PFSK-1 (cell line): ENCODE results near the gene OR52B6.

ENCODE experiments used
- FOXP2 ChIP-seq: optimal IDR thresholded peaks from 2 replicates; pipeline ENCODE3; 2011; ENCODE audit warnings: borderline replicate concordance, control low read depth, inconsistent platforms; ENCODE audit not compliant: insufficient read depth; ENCODE audit errors: extremely low read length, extremely low read depth
- POLR2AphosphoS5 ChIP-seq: IDR thresholded peaks from 2 replicates; pipeline ENCODE4 v1.6.1; 2012; ENCODE audit warnings: low read depth, mild to moderate bottlenecking, control low read depth, low read length, moderate library complexity
- REST ChIP-seq, 2 experiments: IDR thresholded peaks; 2 replicates each; pipeline versions ENCODE4 v1.6.1 to v1.8.0; 2011 to 2012; ENCODE audit warnings: low read depth in 2 of 2, low read length in 2 of 2, control low read depth in 1 of 2, inconsistent platforms in 1 of 2, mild to moderate bottlenecking in 1 of 2, moderate library complexity in 1 of 2; ENCODE audit not compliant: insufficient read depth in 1 of 2
- SIN3A ChIP-seq: IDR thresholded peaks from 2 replicates; pipeline ENCODE4 v1.6.1; 2012; ENCODE audit warnings: mild to moderate bottlenecking, low read length, moderate library complexity, borderline replicate concordance; ENCODE audit not compliant: insufficient read depth
- TAF1 ChIP-seq: IDR thresholded peaks from 2 replicates; pipeline ENCODE4 v1.6.1; 2012; ENCODE audit warnings: low read length, control low read depth, borderline replicate concordance; ENCODE audit not compliant: insufficient read depth

Gene OR52B6

DNA sequence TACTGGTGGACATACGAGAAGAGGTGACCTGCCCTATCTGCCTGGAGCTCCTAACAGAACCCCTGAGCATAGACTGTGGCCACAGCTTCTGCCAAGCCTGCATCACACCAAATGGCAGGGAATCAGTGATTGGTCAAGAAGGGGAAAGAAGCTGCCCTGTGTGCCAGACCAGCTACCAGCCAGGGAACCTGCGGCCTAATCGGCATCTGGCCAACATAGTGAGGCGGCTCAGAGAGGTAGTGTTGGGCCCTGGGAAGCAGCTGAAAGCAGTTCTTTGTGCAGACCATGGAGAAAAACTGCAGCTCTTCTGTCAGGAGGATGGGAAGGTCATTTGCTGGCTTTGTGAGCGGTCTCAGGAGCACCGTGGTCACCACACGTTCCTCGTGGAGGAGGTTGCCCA is 22.6 kb downstream of the OR52B6 start:
- no peak for TF ChIP-seq FOXP2
- TF ChIP-seq REST (IDR thresholded peaks at IDR 0.05; ENCODE audit: insufficient read depth in 1 of 2, low read depth in 2 of 2, low read length in 2 of 2) = no peak
- TF ChIP-seq SIN3A = no peak
- TF ChIP-seq TAF1 = no peak
- TF ChIP-seq POLR2AphosphoS5 = no peak

GRCh38 chr11:5604896-5605295 is 24.2 kb downstream of the OR52B6 start:
- TF ChIP-seq POLR2AphosphoS5 (no peak), FOXP2 (no peak), SIN3A (no peak), TAF1 (no peak), REST (IDR thresholded peaks at IDR 0.05; ENCODE audit: insufficient read depth in 1 of 2, low read depth in 2 of 2, low read length in 2 of 2) (no peak)

DNA sequence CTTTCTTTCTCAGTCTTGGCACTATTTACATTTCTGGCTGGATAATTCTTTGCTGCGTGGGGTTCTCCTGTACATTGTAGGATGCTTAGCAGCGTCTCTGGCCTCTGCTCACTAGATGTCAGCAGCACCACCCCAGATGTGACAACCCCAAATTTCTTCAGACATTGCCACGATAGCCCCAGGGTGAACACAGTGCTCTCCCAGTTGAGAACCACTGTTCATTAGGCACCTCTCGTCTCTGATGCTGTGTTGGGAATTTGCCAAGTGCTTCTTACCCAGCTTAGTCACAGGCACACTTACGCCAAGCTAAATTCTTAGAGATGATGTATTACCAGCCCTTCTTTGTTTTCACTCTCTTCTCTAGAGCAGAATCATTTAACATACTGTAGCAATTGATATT is 25.2 kb downstream of the OR52B6 start:
- TF ChIP-seq SIN3A (no peak), TAF1 (no peak), FOXP2 (no peak), POLR2AphosphoS5 (no peak), REST (IDR thresholded peaks at IDR 0.05; ENCODE audit: insufficient read depth in 1 of 2, low read depth in 2 of 2, low read length in 2 of 2) (no peak)

DNA sequence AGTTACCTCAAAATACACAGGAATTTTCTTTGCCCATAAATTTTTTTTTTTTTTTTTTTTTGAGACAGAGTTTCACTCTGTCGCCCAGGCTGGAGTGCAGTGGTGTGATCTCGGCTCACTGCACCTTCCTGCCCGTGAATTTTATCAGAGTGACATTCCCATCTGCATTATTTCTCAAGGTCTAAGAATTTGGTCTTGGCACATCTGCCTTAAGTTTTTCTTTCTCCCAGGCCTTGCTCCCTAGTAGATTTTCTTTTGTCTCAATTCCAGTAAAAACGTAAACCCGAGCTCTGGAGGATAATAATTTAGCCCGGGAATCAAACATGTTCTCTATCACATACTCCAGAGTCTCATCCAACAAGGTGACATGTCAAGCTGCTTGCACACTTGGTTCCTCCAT is 28.1 kb downstream of the OR52B6 start:
- TF ChIP-seq FOXP2 (no peak), TAF1 (no peak), POLR2AphosphoS5 (no peak), SIN3A (no peak), REST (IDR thresholded peaks at IDR 0.05; ENCODE audit: insufficient read depth in 1 of 2, low read depth in 2 of 2, low read length in 2 of 2) (no peak)

DNA sequence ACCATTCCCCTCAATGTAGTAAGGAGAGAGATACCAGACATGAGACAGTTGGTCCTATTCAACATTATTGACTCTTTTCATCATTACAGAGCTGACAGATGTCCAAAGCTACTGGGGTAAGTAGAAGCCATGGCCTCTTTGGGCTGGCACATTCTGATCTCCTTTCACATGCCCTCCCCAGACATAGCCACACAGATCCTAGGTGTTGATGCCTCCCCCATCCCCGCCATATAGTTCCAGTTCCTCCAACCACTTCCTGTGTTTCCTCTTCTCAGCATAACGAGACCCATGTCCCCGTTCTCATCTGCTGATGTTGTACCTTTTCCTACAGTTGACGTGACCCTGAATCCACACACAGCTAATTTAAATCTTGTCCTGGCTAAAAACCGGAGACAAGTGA is 29.8 kb downstream of the OR52B6 start:
- TF ChIP-seq TAF1 (no peak), POLR2AphosphoS5 (no peak), FOXP2 (no peak), REST (IDR thresholded peaks at IDR 0.05; ENCODE audit: insufficient read depth in 1 of 2, low read depth in 2 of 2, low read length in 2 of 2) (no peak), SIN3A (no peak)
